ENCODE data around the gene PTGES3L. TPM values are rescaled to one million over a fixed set of nuclear protein-coding genes. Genes with fewer than 3 reads are reported as not detected.

The PTGES3L gene
- total RNA-seq, result 0.25 TPM

DNA sequence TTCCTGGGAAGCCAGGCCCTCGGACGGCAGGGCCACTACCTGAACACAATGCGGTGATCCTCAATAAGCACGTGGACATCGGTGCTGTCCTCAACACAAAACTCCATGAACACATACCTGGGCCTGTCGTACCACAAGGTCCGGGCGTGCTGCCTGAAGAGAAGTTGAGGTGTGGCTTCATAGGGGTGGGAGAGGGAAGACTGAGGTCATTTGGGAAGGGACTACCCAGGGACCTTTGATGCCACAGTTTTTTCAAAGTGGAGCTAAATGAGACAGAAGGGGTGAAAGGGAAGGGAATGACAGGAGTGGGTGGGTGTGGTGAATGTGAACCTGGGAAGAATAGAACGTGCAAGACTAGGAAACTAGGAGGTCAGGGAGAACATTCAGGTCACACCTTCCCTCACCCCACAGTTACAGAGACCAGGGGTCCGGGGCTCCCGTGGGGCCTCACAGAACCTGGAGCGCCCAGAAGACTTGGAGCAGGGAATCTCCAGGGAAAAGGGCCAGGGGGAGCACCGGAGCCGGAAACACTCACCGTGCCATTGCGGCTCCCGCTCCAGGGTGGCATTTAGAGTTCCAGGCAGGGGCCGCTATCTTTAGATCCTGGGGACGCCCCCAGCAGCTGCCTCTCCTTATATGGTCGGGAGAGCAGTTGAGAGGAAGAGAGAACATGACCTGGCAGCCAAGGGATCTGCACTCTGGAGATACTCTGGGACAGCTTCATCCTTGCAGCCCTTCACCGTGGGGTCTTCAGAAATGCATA, at the start of gene PTGES3L:
Gene PTGES3L, minus strand, starts transcription at position 570 of the 763 bp plus-strand sequence. Its CDS starts 27 bp downstream, at position 543.
- DNase-seq (ENCODE audit: low spot score), result no peak
- ATAC-seq, result no peak

DNA sequence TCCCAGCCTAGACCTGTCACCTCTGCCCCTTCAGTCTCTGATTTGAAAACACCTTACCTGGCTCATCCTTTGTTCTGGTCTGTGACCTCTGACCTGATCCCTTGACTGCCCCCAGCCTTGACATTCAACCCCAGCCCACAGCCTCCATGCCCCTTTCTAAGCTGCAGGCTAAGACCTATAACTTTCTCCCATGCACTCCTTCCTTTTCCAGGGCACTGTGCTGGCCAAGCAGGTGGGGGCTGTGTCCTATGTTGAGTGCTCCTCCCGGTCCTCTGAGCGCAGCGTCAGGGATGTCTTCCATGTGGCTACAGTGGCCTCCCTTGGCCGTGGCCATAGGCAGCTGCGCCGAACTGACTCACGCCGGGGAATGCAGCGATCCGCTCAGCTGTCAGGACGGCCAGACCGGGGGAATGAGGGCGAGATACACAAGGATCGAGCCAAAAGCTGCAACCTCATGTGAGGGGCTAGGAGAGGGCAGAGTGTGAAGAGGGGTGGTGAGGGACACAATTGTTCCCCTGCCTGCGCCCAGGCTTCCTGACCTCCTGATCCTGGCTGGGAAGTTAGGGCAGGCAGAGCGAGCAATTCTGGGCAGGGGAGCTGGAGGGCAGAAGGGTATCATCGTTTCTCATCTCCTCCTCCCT, 48.5 kb upstream of the PTGES3L start:
- DNase-seq (ENCODE audit: low spot score) (no peak), ATAC-seq (no peak)

DNA sequence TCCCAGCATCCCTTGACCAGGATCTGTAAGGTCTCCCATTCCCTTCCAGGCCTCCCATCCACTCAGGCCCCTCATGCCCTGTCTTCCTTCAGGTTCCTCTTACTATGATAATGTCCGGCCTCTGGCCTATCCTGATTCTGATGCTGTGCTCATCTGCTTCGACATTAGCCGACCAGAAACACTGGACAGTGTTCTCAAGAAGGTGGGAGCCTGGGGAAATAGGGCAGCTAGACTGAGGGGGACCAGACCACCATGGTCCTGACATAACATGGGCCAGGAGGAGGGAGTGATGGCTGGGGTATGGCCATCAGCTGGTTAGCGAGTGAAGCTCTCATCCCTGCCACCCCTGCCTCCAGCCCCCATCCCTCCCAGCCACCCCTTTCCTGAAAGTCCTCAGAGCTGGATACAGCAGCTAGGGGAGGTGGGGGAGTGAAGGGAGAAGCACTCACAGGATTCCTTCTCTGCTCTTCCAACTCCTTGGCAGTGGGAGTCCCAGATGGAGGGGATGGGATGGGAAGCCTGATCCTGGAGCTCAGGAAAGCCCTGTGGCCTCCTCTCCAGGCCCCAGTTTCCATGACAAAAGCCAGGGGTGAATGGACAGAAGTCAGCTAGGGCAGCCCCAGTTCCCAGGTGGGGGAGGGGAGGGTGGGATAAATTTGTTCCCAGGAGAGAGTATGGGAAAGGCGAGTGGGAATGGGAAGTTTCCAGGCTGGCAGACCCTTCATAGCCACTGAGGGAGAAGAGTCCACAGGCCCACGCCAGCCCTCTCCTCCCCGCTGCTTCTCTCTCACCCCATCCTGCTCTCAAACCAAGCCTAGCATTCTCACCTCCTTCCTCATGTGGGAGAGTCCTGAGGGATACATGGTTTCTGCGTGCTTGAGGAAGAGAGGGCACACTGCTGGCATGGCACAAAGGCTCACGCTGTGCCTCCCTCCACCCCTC, 47.5 kb upstream of the PTGES3L start:
- DNase-seq (ENCODE audit: low spot score) (no peak), ATAC-seq (no peak)

DNA sequence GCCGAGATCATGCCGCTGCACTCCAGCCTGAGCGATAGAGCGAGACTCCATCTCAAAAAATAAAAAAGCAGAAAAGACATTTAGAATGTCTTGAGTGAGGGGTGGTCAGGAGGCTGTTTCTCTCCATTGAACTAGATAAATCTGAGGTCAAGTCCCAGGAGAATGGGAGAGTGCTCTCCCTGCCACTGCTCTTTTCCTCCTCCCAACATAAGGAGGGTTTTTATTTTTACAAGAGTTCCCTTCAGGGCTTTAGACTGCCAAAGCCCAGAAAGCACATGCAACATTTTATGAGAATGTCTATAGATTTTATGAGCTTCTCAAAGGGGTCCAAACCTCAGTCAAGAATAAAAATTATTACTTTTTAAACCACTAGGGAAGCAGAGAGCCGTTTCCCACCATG, 46.7 kb upstream of the PTGES3L start:
- no peak for ATAC-seq
- DNase-seq (ENCODE audit: low spot score), result no peak

DNA sequence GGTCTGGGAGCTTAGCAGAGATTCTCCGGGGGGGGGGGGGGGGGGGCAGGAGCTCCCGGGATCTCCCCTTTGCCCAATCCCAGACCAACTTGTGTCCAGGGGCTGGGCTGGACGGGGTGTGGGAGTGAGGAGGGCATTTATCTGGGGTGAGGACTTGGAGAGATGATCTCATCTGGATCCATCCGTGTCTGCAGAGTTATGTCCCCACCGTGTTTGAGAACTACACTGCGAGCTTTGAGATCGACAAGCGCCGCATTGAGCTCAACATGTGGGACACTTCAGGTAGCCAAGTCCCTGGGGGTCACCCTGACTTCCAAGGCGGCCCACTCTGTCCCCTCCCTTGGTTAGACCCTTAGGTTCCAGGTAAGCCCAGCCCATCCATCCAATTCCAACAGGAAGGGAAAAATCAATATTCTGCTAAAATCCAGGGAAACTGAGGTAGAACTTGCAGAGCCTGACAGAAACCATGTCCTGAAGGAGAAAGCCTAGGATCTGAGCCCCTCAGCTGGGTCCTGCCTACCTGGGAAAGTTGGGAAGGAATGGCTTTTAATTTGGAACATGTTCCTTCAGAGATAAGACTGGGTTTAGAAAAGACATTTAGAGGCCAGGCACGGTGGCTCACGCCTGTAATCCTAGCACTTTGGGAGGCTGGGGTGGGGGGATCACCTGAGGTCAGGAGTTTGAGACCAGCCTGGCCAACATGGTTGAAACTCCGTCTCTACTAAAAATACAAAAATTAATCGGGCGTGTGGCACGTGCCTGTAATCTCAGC, 46.1 kb upstream of the PTGES3L start:
- ATAC-seq (no peak), DNase-seq (ENCODE audit: low spot score) (no peak)

DNA sequence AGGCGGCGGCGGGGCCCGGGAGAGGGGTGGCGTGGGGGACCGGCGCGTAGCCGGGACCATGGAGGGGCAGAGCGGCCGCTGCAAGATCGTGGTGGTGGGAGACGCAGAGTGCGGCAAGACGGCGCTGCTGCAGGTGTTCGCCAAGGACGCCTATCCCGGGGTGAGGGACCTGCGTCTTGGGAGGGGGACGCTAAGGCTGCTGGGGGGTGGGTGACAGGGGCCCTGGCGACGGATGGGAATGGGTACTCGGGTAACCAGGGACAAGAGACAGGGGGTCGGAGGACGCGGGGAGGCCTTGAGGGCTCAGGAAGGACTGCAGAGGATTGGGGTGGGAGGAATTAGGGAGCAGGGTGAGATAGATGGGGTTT, 45.4 kb upstream of the PTGES3L start:
- ATAC-seq (no peak), DNase-seq (ENCODE audit: low spot score) (no peak)

DNA sequence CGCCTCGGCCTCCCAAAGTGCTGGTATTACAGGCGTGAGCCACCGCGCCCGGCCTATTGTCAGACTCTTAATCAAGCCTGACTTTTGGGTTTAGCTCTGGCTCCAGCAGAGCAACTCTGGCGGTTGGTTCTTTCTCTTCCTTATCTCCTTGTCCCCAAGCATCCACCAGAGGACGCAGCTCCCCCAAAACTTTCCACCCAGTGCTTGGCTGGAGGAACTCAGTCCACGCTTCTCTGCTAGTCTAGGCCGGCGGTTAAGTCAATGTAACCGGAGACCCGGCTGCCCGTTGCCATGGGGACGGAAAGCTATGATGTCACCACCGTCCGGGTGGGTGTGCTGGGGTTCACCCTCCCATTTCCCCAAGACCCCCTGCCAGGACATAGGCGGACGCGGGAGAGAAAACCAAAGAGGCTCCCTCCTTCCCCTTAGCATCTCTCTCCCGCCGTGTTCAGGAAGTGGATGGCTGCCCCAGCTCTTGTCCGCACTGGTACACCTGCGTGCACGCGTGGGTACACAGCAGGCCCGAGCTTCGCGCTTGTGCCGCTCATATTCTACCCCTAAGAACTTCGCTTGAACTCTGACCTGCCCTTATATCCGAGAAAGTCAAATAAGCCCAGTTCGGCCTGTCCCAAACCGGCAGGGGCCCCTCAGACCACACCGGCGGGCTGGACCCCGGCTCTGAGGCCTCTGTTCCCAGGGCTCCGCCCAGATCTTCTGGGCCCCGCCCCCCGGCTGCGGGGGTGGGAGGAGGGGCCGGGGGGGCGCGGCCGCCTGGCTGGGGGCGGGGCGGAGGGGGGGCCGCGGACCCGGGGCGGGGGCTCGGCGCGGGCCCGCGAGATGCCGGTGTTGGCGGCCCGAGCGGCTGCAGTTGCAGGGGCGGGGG, 44.8 kb upstream of the PTGES3L start, which contains the start of gene RND2:
Gene RND2, plus strand, starts transcription at position 825 of the 883 bp plus-strand sequence. CDS start 117 bp downstream, outside the sequence.
- DNase-seq (ENCODE audit: low spot score), result peak; percentile 90
- peak; percentile 81 for ATAC-seq

DNA sequence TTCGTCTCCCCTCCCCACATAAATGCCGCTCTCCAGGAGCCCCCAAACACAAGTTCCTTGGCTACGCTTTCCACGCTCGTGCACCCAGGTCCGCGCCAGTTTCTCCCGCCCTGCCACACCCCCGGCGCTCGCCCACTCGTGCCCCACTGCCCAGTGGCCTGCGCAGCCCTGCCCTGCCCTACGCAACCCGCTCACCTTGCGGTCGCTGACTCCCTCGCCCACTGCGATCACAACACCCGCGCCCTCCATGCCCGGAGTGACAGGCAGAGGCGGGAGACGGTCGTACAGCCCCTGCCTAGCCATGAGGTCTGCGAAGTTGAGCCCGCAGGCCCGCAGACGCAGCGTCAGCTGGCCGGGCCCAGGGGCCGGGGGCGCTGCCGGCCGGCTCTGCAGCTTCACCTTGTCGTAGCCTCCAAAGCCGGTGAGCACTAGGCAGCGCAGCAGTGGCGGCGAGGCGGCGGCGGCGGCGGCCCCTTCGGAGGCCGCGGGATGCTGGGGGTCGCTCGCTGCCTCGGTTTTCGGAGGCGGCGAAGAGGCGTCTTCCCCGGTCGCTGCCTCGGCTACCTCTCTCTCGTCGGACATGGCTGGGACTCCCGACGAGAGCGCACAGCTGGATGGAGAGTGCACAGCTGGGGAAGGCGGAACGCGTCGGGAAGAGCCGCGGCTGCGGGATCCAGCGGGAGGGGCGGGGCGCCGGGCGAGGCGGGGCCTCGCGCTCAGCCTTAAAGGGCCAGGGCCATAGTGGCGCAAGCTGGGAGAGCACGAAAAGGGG, 42.0 kb upstream of the PTGES3L start, which contains the start of gene VAT1:
Gene VAT1, minus strand, starts transcription at position 645 of the 772 bp plus-strand sequence. Its CDS starts 63 bp downstream, at position 582.
- ATAC-seq (peak; percentile 80), DNase-seq (ENCODE audit: low spot score) (peak; percentile 81)

DNA sequence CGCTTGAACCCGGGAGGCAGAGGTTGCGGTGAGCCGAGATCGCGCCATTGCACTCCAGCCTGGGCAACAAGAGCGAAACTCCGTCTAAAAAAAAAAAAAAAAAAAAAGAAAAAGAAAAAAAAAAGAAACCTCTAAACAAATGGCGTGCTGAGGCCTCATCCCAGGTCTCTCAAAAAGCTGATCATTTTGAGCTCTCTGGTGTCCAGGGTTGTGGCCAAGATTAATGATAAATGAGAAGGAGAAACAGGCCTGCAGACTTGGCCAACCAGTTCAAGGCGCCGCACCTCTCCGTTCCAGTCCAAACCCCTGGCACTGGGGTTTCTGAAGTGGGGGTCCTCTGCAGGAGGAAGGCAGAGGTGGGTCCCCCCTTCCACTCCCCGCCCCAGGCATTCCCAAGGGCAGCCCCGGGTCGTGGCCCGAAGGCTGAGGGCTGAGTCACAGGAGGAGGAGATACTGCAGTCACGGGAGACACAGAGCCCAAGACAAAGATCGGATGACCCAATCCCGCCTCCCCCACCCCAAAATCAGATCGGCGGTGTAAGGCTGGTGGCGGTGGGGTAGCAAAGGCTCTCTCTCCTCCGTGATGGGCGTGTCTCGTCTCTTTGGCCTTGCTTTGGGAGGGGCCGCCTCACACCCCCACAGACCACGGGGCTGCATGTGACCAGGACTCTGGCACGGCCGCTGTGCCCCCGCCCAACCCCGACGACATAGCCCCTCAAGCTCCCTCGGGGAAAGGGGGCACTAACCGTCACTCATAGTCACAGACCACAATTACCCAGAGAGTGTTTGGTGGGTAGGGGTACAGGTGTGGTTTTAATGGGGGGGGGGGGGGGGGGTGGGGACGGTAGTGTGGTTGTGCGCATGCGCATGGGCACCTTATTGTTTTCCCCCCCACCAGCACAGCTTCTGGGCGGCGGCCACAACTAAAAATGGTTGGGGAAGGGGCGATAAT, 41.2 kb upstream of the PTGES3L start:
- DNase-seq (ENCODE audit: low spot score) (peak; percentile 62), ATAC-seq (peak; percentile 1)

DNA sequence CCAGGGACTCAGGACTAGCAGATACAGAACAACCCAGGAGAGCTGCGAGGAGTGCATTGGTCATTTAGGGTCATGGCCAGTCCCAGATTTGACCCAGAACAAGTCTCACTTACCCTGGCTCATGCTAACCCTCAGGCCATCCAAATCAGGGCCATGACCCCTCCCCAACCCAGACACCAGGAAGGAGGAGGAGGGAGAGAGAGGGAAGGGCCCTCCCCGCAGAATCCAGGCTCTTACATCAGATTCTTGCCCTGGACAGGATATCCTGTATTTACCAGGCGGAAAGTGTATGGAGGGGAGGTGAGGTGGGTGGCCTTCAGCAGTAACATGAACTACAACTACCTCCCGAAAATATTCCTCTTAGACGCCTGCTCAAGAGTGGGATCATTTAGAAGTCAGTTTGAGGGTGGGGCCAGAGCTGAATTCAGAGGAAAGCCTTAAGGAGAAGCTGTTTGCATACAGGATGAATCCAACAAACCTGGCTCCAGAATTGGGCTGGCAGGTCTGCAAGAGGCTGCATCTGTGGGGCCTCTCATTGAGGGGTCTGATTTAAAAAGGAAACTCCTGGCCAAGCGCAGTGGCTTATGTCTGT, 40.2 kb upstream of the PTGES3L start:
- ATAC-seq, result no peak
- DNase-seq (ENCODE audit: low spot score), result no peak

DNA sequence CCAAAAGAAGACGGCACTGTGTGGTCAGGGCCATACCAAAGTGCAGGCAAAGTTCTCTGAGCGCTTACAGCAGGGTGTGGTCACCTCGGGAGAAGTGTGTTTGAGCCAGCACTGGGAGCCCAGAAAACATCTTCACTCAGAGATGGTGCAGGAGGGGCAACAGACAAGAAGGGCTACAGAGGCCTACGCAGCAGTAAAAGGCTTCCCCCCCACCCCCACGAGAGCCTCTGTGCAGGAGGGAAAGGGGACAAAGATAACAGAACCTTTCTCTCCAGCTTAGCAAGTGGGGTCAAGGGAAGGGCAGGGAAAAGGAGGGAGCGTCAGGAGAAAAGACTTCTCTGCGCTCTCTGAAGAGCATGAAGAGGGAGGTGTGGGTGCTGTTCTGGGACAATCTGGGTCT, 39.5 kb upstream of the PTGES3L start:
- no peak for DNase-seq (ENCODE audit: low spot score)
- ATAC-seq, result no peak

DNA sequence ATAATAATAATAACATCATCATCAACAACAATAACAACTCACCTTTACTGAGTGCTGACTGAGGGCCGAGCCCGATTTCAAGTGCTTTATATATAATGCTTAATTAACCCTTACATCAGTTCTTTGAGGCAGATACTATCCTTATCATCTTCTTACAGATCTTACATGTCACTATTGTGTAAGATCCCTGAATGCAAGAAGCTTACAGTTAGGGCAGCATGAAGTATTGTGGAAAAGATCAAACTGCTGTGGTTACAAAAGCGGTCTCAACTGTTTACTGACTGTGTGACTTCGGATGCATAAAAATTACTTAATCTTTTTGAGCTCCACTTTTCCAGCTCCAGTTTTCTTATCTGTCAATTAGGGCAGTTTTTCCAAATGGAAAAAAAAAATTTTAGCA, 39.1 kb upstream of the PTGES3L start:
- DNase-seq (ENCODE audit: low spot score), result no peak

DNA sequence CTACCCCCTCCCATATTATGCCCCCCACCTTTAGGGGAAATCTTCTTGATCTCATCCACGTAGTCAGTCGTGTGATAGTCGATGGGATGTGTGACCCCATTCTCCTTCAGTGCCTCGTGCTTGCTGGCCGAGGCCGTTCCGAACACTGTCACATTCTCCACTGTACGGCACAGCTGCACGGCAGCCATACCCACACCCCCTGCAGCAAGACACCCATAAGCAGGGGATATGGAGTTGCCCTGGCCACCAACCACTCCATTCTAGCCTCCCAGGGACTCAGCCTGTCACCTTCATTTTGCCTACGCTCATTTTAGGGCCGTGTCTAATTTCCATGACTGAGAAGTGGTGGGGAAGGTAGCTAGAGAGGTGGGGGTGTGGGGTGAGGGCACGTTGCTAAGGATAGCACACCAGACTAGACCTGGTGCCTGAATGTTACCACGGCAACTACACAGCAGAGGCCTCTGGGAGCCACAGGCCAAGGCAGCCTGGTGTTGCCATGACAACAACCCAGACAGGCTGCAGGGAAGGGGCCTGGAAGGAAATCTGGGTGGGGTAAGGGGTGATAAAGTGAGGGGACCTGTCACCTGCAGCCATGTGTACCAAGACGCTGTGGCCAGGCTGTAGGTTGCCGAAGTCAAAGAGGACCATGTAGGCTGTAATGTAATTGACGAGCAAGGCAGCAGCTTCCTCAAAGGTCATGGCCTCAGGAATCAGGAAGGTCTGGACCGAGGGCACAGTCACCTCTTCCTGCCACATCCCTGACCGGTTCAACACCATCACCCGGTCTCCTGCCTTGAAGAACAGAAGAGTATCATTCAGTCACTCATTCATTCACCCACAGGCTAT, 38.4 kb upstream of the PTGES3L start:
- no peak for ATAC-seq
- no peak for DNase-seq (ENCODE audit: low spot score)

More for the DNA sequence above, 39.1 kb upstream of the PTGES3L start:
- no peak for ATAC-seq

DNA sequence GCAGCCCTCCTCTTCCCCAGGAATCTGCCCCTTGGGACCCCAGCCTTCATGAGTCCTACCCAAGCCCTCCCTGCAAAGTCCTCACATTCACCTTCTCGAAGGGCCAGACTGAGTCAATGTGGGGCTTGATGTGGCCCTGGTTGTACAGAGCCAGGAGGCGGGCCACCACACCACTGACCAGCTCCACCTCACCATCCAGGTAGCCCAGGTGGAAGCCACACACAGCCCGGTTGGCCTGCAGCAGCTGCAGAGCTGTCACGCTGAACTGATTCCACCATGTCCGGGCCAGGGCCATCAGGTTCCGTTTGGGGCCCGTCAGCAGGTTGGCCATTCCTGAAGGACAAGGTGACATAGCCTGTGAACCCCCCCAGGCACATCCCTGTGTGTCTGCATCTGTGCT, 36.3 kb upstream of the PTGES3L start:
- DNase-seq (ENCODE audit: low spot score), result no peak
- ATAC-seq, result no peak

DNA sequence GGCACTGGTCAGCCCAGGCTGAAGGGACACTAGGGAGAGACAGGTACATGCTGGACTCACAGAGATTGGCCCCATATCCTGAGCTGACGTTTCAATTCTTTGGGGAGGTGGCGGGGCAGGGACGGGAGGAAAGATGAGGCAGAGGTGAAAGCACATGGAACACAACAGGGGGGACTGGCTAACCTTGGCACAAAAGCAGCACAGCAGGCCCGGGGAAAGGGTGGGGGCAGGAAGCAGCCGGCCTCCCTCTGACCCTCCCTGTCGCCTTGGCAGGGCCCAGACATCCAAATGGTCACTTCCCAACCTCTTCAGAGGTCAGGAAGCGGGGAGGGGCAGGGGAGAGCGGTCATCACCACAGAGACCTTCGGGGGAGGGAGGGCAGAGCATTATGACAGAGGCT, 35.7 kb upstream of the PTGES3L start:
- DNase-seq (ENCODE audit: low spot score), result no peak
- ATAC-seq, result peak; percentile 54
